ENCODE results near the gene JKAMP.

The JKAMP gene

DNA sequence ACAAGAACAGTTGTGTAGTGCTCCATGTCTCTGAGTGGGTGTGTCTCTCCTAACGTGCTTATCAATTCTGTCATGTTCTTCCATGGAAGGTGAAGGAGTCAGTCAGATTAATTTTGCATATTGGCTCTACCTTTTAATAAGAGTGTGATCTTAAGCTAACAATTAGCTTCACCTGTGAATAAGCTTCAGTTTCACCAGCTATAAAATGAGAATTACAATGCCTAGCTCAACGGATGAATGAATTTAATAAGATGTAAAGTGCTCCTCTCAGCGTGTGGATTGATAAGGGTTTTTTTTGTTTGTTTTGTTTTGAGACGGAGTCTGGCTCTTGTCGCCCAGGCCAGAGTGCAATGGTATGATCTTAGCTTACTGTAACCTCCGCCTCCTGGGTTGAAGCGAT lies 59.6 kb downstream of the JKAMP start:
- DNase-seq, result no peak

DNA sequence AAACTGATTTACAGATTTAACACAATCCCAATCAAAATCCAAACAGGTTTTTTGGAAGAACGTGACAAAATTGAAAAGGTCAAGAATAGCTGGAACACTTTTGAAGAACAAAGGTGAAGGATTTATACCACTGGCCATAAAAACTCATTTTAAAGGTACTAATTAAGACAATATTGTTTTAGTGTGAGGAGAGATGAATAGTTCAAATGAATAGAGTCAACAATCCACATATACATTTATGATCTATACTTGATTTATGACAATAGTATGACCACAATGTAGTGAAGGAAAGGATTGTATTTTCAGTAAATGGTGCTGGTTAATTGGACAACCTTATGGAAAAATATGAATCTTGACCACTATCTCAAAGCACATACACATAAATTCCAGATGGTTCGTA lies 63.0 kb downstream of the JKAMP start:
- no peak for DNase-seq
